Measurements from ENCODE around the gene KLHL30. TPM values are rescaled to one million over a fixed set of nuclear protein-coding genes. Genes with fewer than 3 reads are reported as not detected.

Gene KLHL30
- total and polyA plus RNA-seq, 4 donors = 0.10 to 0.28 (median 0.13) TPM

DNA sequence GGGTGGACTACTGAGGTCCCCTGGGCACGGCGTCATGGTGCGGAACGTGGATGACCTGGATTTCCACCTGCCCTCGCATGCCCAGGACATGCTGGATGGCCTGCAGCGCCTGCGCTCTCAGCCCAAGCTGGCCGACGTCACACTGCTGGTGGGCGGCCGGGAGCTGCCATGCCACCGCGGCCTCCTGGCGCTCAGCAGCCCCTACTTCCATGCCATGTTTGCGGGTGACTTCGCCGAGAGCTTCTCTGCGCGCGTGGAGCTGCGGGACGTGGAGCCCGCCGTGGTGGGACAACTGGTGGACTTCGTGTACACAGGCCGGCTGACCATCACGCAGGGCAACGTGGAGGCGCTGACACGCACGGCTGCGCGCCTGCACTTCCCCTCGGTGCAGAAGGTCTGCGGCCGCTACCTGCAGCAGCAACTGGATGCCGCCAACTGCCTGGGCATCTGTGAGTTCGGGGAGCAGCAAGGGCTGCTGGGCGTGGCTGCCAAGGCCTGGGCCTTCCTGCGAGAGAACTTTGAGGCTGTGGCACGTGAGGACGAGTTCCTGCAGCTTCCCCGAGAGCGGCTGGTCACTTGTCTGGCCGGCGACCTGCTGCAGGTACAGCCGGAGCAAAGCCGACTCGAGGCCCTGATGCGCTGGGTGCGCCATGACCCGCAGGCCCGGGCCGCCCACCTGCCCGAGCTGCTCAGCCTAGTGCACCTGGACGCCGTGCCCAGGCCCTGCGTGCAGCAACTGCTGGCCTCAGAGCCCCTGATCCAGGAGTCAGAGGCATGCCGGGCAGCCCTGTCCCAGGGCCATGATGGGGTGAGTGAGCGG lies 2.5 kb downstream of the KLHL30 start:
- peaks cover 9% of the 10 kb centered on the region for H3K36me3 ChIP-seq (ENCODE audit: control insufficient read depth, insufficient read depth, low read length)
- H3K27me3 ChIP-seq (ENCODE audit: control insufficient read depth, insufficient read depth, low read length) = no peaks in the 10 kb centered on the region
- H3K9me3 ChIP-seq (ENCODE audit: control insufficient read depth, insufficient read depth, low read length) = no peaks in the 10 kb centered on the region
- 91% methylated on average over 60 of the region's 60 CpGs for WGBS (ENCODE audit: insufficient coverage)
- H3K27ac ChIP-seq (ENCODE audit: low read depth, low read length) = no peak overlapping the region
- DNase-seq (ENCODE audit: low read depth in 4 of 6, low spot score in 6 of 6) = no peak
- peaks cover 6% of the 10 kb centered on the region for H3K4me1 ChIP-seq (ENCODE audit: control insufficient read depth, insufficient read depth, low read length)
- no peak overlapping the region for H3K4me3 ChIP-seq (ENCODE audit: low read depth, low read length)

DNA sequence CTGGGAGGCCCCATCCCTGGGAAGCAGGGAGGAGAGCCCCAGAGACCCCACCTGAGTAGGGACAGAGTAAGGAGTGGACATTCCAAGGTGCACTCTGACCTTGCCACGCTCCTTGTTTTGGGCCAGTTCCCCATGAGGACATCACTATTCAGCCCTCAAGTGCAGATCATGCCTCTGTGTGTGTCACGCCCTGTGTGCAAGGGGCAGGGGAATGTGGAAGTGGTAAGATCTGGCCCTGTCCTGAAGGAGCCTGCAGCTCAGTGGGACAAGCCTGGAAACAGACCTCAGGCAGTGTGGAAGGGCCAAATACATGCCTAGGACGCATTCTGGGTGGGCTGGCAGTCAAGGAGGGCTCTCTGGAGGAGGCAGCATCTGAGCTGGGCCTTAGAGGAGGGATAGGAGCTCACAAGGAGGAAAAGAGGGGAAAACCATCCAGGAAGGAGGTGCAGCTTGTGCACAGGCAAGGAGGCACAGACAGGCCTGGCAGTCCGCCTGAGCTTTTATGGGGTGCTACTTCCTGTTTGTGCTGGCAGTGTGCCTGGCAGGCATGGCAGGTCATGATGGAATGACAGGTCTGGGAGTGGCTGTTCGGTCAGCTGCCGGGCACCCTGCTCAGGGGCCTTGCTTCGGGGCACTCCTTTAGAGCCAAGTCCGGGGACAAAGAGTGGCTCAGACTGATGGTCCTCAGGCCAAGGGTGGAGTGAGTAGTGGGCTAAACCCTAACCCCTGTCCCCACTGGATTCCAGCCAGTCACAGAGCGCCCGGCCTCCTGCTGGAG lies 3.3 kb downstream of the KLHL30 start:
- Histone ChIP-seq H3K36me3 (ENCODE audit: control insufficient read depth, insufficient read depth, low read length) (peaks cover 9% of the 10 kb centered on the region), H3K4me1 (ENCODE audit: control insufficient read depth, insufficient read depth, low read length) (peaks cover 6% of the 10 kb centered on the region), H3K4me3 (ENCODE audit: low read depth, low read length) (no peak overlapping the region), H3K27ac (ENCODE audit: low read depth, low read length) (no peak overlapping the region), H3K9me3 (ENCODE audit: control insufficient read depth, insufficient read depth, low read length) (no peaks in the 10 kb centered on the region), H3K27me3 (ENCODE audit: control insufficient read depth, insufficient read depth, low read length) (no peaks in the 10 kb centered on the region)
- DNase-seq (ENCODE audit: low read depth in 4 of 6, low spot score in 6 of 6) = no peak
- 71% methylated on average over 10 of the region's 10 CpGs for WGBS (ENCODE audit: insufficient coverage)

- peaks cover 9% of the 10 kb centered on the region for H3K36me3 ChIP-seq (ENCODE audit: control insufficient read depth, insufficient read depth, low read length)
- DNase-seq (ENCODE audit: low read depth in 4 of 6, low spot score in 6 of 6) = no peak
- peaks cover 6% of the 10 kb centered on the region for H3K4me1 ChIP-seq (ENCODE audit: control insufficient read depth, insufficient read depth, low read length)
- H3K9me3 ChIP-seq (ENCODE audit: control insufficient read depth, insufficient read depth, low read length) = no peaks in the 10 kb centered on the region
- no peaks in the 10 kb centered on the region for H3K27me3 ChIP-seq (ENCODE audit: control insufficient read depth, insufficient read depth, low read length)
- H3K4me3 ChIP-seq (ENCODE audit: low read depth, low read length) = no peak overlapping the region
- H3K27ac ChIP-seq (ENCODE audit: low read depth, low read length) = no peak overlapping the region
- WGBS (ENCODE audit: insufficient coverage) = 81% methylated on average over 30 of the region's 30 CpGs
These were observed 4.1 kb downstream of the KLHL30 start for GRCh38 chr2:238142382-238143205.

GRCh38 chr2:238143239-238143951 lies 4.9 kb downstream of the KLHL30 start:
- Histone ChIP-seq H3K4me1 (ENCODE audit: control insufficient read depth, insufficient read depth, low read length) (peaks cover 6% of the 10 kb centered on the region), H3K36me3 (ENCODE audit: control insufficient read depth, insufficient read depth, low read length) (peaks cover 9% of the 10 kb centered on the region), H3K9me3 (ENCODE audit: control insufficient read depth, insufficient read depth, low read length) (no peaks in the 10 kb centered on the region), H3K27me3 (ENCODE audit: control insufficient read depth, insufficient read depth, low read length) (no peaks in the 10 kb centered on the region), H3K27ac (ENCODE audit: low read depth, low read length) (no peak overlapping the region), H3K4me3 (ENCODE audit: low read depth, low read length) (no peak overlapping the region)
- WGBS (ENCODE audit: insufficient coverage) = 75% methylated on average over 16 of the region's 20 CpGs
- no peak for DNase-seq (ENCODE audit: low read depth in 4 of 6, low spot score in 6 of 6)

- DNase-seq (ENCODE audit: low read depth in 4 of 6, low spot score in 6 of 6) = no peak
- peaks cover 6% of the 10 kb centered on the region for H3K4me1 ChIP-seq (ENCODE audit: control insufficient read depth, insufficient read depth, low read length)
- peaks cover 3% of the 10 kb centered on the region for H3K36me3 ChIP-seq (ENCODE audit: control insufficient read depth, insufficient read depth, low read length)
- WGBS (ENCODE audit: insufficient coverage) = 90% methylated on average over 3 of the region's 5 CpGs
- no peaks in the 10 kb centered on the region for H3K27me3 ChIP-seq (ENCODE audit: control insufficient read depth, insufficient read depth, low read length)
- no peak overlapping the region for H3K27ac ChIP-seq (ENCODE audit: low read depth, low read length)
- no peaks in the 10 kb centered on the region for H3K9me3 ChIP-seq (ENCODE audit: control insufficient read depth, insufficient read depth, low read length)
- H3K4me3 ChIP-seq (ENCODE audit: low read depth, low read length) = no peak overlapping the region
These were observed 5.8 kb downstream of the KLHL30 start for GRCh38 chr2:238144262-238144661.

- 88% methylated on average over 11 of the region's 12 CpGs for WGBS (ENCODE audit: insufficient coverage)
- peaks cover 6% of the 10 kb centered on the region for H3K4me1 ChIP-seq (ENCODE audit: control insufficient read depth, insufficient read depth, low read length)
- no peaks in the 10 kb centered on the region for H3K27me3 ChIP-seq (ENCODE audit: control insufficient read depth, insufficient read depth, low read length)
- no peak for DNase-seq (ENCODE audit: low read depth in 4 of 6, low spot score in 6 of 6)
- H3K9me3 ChIP-seq (ENCODE audit: control insufficient read depth, insufficient read depth, low read length) = no peaks in the 10 kb centered on the region
- H3K27ac ChIP-seq (ENCODE audit: low read depth, low read length) = no peak overlapping the region
- no peak overlapping the region for H3K4me3 ChIP-seq (ENCODE audit: low read depth, low read length)
- H3K36me3 ChIP-seq (ENCODE audit: control insufficient read depth, insufficient read depth, low read length) = peaks cover 3% of the 10 kb centered on the region
These were observed 6.6 kb downstream of the KLHL30 start for GRCh38 chr2:238145046-238145445.

DNA sequence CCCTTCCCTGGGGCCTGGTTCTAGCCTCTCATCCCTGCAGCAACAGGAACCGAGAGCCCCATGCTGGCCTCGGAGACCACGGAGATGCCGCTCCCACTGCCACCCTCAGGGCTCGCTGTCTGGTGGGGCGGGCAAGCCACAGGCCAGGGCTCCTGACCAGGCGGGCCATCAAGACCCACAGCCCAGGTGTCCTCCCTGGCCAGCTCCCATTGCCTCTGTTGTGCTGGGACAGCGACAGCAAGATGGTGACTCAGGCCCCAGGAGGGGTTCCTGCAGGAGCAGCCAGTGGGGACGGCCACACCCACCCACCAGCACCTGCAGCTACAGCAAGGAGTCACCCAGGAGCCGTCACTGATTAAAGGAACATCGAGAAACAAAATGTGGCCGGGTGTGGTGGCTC lies 7.4 kb downstream of the KLHL30 start:
- no peak overlapping the region for H3K4me3 ChIP-seq (ENCODE audit: low read depth, low read length)
- no peaks in the 10 kb centered on the region for H3K9me3 ChIP-seq (ENCODE audit: control insufficient read depth, insufficient read depth, low read length)
- peaks cover 1% of the 10 kb centered on the region for H3K36me3 ChIP-seq (ENCODE audit: control insufficient read depth, insufficient read depth, low read length)
- WGBS (ENCODE audit: insufficient coverage) = 81% methylated on average over 12 of the region's 12 CpGs
- no peaks in the 10 kb centered on the region for H3K27me3 ChIP-seq (ENCODE audit: control insufficient read depth, insufficient read depth, low read length)
- no peak overlapping the region for H3K27ac ChIP-seq (ENCODE audit: low read depth, low read length)
- no peak for DNase-seq (ENCODE audit: low read depth in 4 of 6, low spot score in 6 of 6)
- peaks cover 6% of the 10 kb centered on the region for H3K4me1 ChIP-seq (ENCODE audit: control insufficient read depth, insufficient read depth, low read length)

DNA sequence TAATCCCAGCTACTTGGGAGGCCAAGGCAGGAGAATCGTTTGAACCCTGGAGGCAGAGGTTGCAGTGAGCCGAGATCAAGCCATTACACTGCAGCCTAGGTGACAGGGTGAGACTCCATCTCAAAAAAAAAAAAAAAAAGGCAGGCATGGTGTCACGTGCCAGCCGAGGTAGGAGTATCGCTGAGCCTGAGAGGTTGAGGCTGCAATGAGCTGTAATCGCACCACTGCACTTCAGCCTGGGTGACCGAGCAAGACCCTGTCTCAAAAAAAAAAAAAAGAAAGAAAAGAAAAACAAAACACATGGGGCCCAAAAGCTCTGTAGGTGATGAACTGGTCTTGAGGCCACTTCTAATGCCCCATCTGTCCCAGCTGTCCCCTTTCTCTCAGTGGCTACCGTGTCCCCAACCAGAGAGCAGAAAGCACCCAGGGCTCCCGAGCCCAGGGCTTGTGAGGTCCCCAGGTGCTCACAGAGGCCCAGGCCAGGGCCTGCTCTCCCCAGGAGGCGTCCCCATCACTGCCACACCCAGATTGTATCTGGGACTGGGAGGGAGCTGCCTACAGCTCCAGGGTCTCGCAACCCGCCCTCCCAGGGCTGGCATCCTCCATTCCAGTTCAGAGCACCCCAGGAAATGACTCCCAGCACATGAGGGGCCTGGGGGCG lies 8.5 kb downstream of the KLHL30 start:
- no peaks in the 10 kb centered on the region for H3K9me3 ChIP-seq (ENCODE audit: control insufficient read depth, insufficient read depth, low read length)
- H3K4me3 ChIP-seq (ENCODE audit: low read depth, low read length) = no peak overlapping the region
- H3K27me3 ChIP-seq (ENCODE audit: control insufficient read depth, insufficient read depth, low read length) = no peaks in the 10 kb centered on the region
- peaks cover 6% of the 10 kb centered on the region for H3K4me1 ChIP-seq (ENCODE audit: control insufficient read depth, insufficient read depth, low read length)
- 88% methylated on average over 9 of the region's 13 CpGs for WGBS (ENCODE audit: insufficient coverage)
- H3K27ac ChIP-seq (ENCODE audit: low read depth, low read length) = no peak overlapping the region
- no peaks in the 10 kb centered on the region for H3K36me3 ChIP-seq (ENCODE audit: control insufficient read depth, insufficient read depth, low read length)
- no peak for DNase-seq (ENCODE audit: low read depth in 4 of 6, low spot score in 6 of 6)

Measured in spinal cord (tissue), 10 donors.